Adrenal gland (tissue), 5 donors: ENCODE results near the gene S100A10.

ENCODE experiments used
- CTCF ChIP-seq, 6 experiments: fragments of 450-650 bp in 4 of 6; fragments of 200-600 bp in 2 of 6; sonication (generic) in 1 of 6; IDR thresholded peaks; 1 replicate in 5 of 6; 2 replicates in 1 of 6; pipeline versions ENCODE4 v1.5.1 to v1.8.0; 2016 to 2021; ENCODE audit warnings: antibody characterized with exemption in 6 of 6, mild to moderate bottlenecking in 2 of 6, moderate library complexity in 1 of 6
- POLR2A ChIP-seq, 2 donors: fragments of 450-650 bp; IDR thresholded peaks; one replicate each; pipeline ENCODE4 v1.6.1; 2017; ENCODE audit warnings: antibody characterized with exemption in 2 of 2, mild to moderate bottlenecking in 2 of 2, moderate library complexity in 1 of 2
- donor health status: DM: no; HTN: no; CAD: no.

- TF ChIP-seq CTCF (IDR thresholded peaks at IDR 0.05) (no peak), POLR2A (IDR thresholded peaks at IDR 0.05) (no peak)
Observed at GRCh38 chr1:151976015-151976343, 17.7 kb downstream of the S100A10 start.
